ENCODE measurements around the gene DCC. TPM values are rescaled to one million over a fixed set of nuclear protein-coding genes. Genes with fewer than 3 reads are reported as not detected.
A peak's percentile ranks its signal among the peaks of the same experiment; 100 is the strongest.

The DCC gene
- total and polyA plus RNA-seq, 2 experiments from 2014 or later: 0.53 to 0.73 TPM

- Histone ChIP-seq H2AFZ (no peak overlapping the region), H3K36me3 (ENCODE audit: insufficient read depth) (no peaks in the 10 kb centered on the region), H4K20me1 (replicated peaks; ENCODE audit: insufficient read depth) (no peaks in the 10 kb centered on the region), H3F3A (replicated peaks; ENCODE audit: low read depth) (no peaks in the 10 kb centered on the region), H3K79me2 (replicated peaks; ENCODE audit: insufficient read depth) (no peaks in the 10 kb centered on the region), H3K27ac (ENCODE audit: low read depth) (no peak overlapping the region), H3K4me3 (no peak overlapping the region), H3K27me3 (ENCODE audit: insufficient read depth) (no peaks in the 10 kb centered on the region), H3K4me1 (ENCODE audit: insufficient read depth) (peaks cover 31% of the 10 kb centered on the region), H3K4me2 (no peak overlapping the region), H3K9me2 (ENCODE audit: insufficient read depth) (peaks cover 19% of the 10 kb centered on the region)
- H3K36me3 Mint-ChIP-seq (ENCODE audit: low read depth): no peaks in the 10 kb centered on the region
- no peak for TF ChIP-seq CTCF (conservative IDR thresholded peaks at IDR 0.05; ENCODE audit: low read depth in 2 of 2)
- no peak for TF ChIP-seq EZH2phosphoT487 (IDR thresholded peaks at IDR 0.05; ENCODE audit: unreplicated experiment)
- TF ChIP-seq POLR2AphosphoS5 (IDR thresholded peaks at IDR 0.05; ENCODE audit: low read depth): no peak
- TF ChIP-seq NANOG (IDR thresholded peaks at IDR 0.05; ENCODE audit: borderline replicate concordance): no peak
- no peak for TF ChIP-seq ZNF114 (CRISPR knock-in tag; IDR thresholded peaks at IDR 0.05)
- DNase-seq (ENCODE audit: low spot score) (no peak), ATAC-seq (no peak)
- H3K4me1 Mint-ChIP-seq: peaks cover 28% of the 10 kb centered on the region
- no peak overlapping the region for H3K27ac Mint-ChIP-seq
- H3K27me3 Mint-ChIP-seq (ENCODE audit: insufficient read depth, low read depth, poor library complexity): no peaks in the 10 kb centered on the region
- H3K4me3 Mint-ChIP-seq: no peak overlapping the region
- H3K9me3 Mint-ChIP-seq: no peaks in the 10 kb centered on the region
Measured at GRCh38 chr18:53543711-53544110, 1203.7 kb downstream of the DCC start.

- H3K27ac ChIP-seq (ENCODE audit: low read depth): no peak overlapping the region
- DNase-seq (ENCODE audit: low spot score) (peak; percentile 19), ATAC-seq (peak; percentile 44; the same call in 1 of the 3 replicates)
- no peak overlapping the region for H3K4me3 Mint-ChIP-seq
- no peaks in the 10 kb centered on the region for H3K79me2 ChIP-seq (replicated peaks; ENCODE audit: insufficient read depth)
- H3K4me2 ChIP-seq: no peak overlapping the region
- H3K27ac Mint-ChIP-seq: no peak overlapping the region
- H3K27me3 ChIP-seq (ENCODE audit: insufficient read depth): no peaks in the 10 kb centered on the region
- peaks cover under 1% of the 10 kb centered on the region; the same call in 1 of the 3 replicates for H3K36me3 Mint-ChIP-seq (ENCODE audit: low read depth)
- H4K20me1 ChIP-seq (replicated peaks; ENCODE audit: insufficient read depth): no peaks in the 10 kb centered on the region
- H3K27me3 Mint-ChIP-seq (ENCODE audit: insufficient read depth, low read depth, poor library complexity): no peaks in the 10 kb centered on the region
- peaks cover 28% of the 10 kb centered on the region for H3K4me1 Mint-ChIP-seq
- H2AFZ ChIP-seq: no peak overlapping the region
- peaks cover 2% of the 10 kb centered on the region; the same call in 2 of the 3 replicates for H3K9me3 Mint-ChIP-seq
- H3K9me2 ChIP-seq (ENCODE audit: insufficient read depth): peaks cover 19% of the 10 kb centered on the region
- no peak for TF ChIP-seq CREB1 (CRISPR knock-in tag; IDR thresholded peaks at IDR 0.05; ENCODE audit: low read depth)
- no peak for TF ChIP-seq NANOG (IDR thresholded peaks at IDR 0.05; ENCODE audit: borderline replicate concordance)
- no peak for TF ChIP-seq STAT1 (IDR thresholded peaks at IDR 0.05; ENCODE audit: unreplicated experiment)
- TF ChIP-seq EZH2phosphoT487 (IDR thresholded peaks at IDR 0.05; ENCODE audit: unreplicated experiment): no peak
- TF ChIP-seq ZNF114 (CRISPR knock-in tag; IDR thresholded peaks at IDR 0.05): no peak
- no peak for TF ChIP-seq REST (IDR thresholded peaks at IDR 0.05; ENCODE audit: unreplicated experiment)
- TF ChIP-seq ZNF331 (CRISPR knock-in tag; IDR thresholded peaks at IDR 0.05; ENCODE audit: low read depth): no peak
- no peak for TF ChIP-seq CTCF (conservative IDR thresholded peaks at IDR 0.05; ENCODE audit: low read depth in 2 of 2)
- no peak for TF ChIP-seq EZH2 (IDR thresholded peaks at IDR 0.05; ENCODE audit: low read depth, unreplicated experiment)
- no peak overlapping the region for H3K4me3 ChIP-seq
- peaks cover 31% of the 10 kb centered on the region for H3K4me1 ChIP-seq (ENCODE audit: insufficient read depth)
- no peaks in the 10 kb centered on the region for H3K36me3 ChIP-seq (ENCODE audit: insufficient read depth)
- no peaks in the 10 kb centered on the region for H3F3A ChIP-seq (replicated peaks; ENCODE audit: low read depth)
Measured at GRCh38 chr18:53544917-53545316, 1204.9 kb downstream of the DCC start.

All from GM23338 (cell line).